Nephron (organoid): ENCODE results near the gene LUZP4.
A peak's percentile ranks its signal among the peaks of the same experiment; 100 is the strongest.
"Not testable (repeated sequence)": the region's sequence is repeated elsewhere in the genome, so short reads cannot be mapped to it uniquely, and the experiment has no call there.

ENCODE experiments used
- H3K27ac Mint-ChIP-seq, 3 experiments: 2 replicates each; pipeline ENCODE4 v1.8.0; 2020; ENCODE audit warnings: mixed read lengths in 3 of 3, mild to moderate bottlenecking in 2 of 3, moderate library complexity in 1 of 3
- H3K27me3 Mint-ChIP-seq: 2 replicates; pipeline ENCODE4 v1.8.0; 2021; ENCODE audit warnings: low read depth, mild to moderate bottlenecking, moderate library complexity, mixed read lengths
- H3K36me3 Mint-ChIP-seq: 2 replicates; pipeline ENCODE4 v1.8.0; 2020; ENCODE audit warnings: low read depth, mixed read lengths
- H3K4me1 Mint-ChIP-seq: 2 replicates; pipeline ENCODE4 v1.8.0; 2020; ENCODE audit warnings: mixed read lengths
- H3K4me3 Mint-ChIP-seq, 3 experiments: 2 replicates each; pipeline ENCODE4 v1.8.0; 2020; ENCODE audit warnings: mild to moderate bottlenecking in 3 of 3, mixed read lengths in 3 of 3, moderate library complexity in 2 of 3
- H3K9me3 Mint-ChIP-seq: 2 replicates; pipeline ENCODE4 v1.8.0; 2020; ENCODE audit warnings: mixed read lengths
- CTCF ChIP-seq, 3 experiments: fragments of 200-600 bp; sonication (generic); IDR thresholded peaks; one replicate each; pipeline ENCODE4 v1.5.0; 2021; ENCODE audit warnings: antibody characterized with exemption in 3 of 3; ENCODE audit not compliant: unreplicated experiment in 3 of 3

Gene LUZP4

GRCh38 chrX:115339441-115340025 lies 50.0 kb downstream of the LUZP4 start:
- H3K4me1 Mint-ChIP-seq: peaks cover 70% of the 10 kb centered on the region
- no peaks in the 10 kb centered on the region for H3K9me3 Mint-ChIP-seq
- peak overlapping the region in 2 of 3 experiments; percentile 77 to 91 for H3K27ac Mint-ChIP-seq
- no peaks in the 10 kb centered on the region for H3K36me3 Mint-ChIP-seq
- no peak for TF ChIP-seq CTCF (IDR thresholded peaks at IDR 0.05; ENCODE audit: unreplicated experiment in 3 of 3)
- H3K4me3 Mint-ChIP-seq: no peak overlapping the region
- H3K27me3 Mint-ChIP-seq: no peaks in the 10 kb centered on the region

GRCh38 chrX:115341421-115341820 lies 51.9 kb downstream of the LUZP4 start:
- no peaks in the 10 kb centered on the region for H3K27me3 Mint-ChIP-seq
- no peaks in the 10 kb centered on the region for H3K9me3 Mint-ChIP-seq

GRCh38 chrX:115344885-115345614 lies 55.5 kb downstream of the LUZP4 start:
- peaks cover 67% of the 10 kb centered on the region for H3K4me1 Mint-ChIP-seq
- peak overlapping the region in 2 of 3 experiments; percentile 51 to 62 for H3K4me3 Mint-ChIP-seq
- peaks cover 5% of the 10 kb centered on the region for H3K9me3 Mint-ChIP-seq
- peak overlapping the region; percentile 98 to 100 (median 99) for H3K27ac Mint-ChIP-seq
- TF ChIP-seq CTCF (IDR thresholded peaks at IDR 0.05; ENCODE audit: unreplicated experiment in 3 of 3): no peak
- H3K27me3 Mint-ChIP-seq: no peaks in the 10 kb centered on the region
- peaks cover 10% of the 10 kb centered on the region for H3K36me3 Mint-ChIP-seq

More at GRCh38 chrX:115341421-115341820, 51.9 kb downstream of the LUZP4 start:
- Mint-ChIP-seq H3K4me1 (peaks cover 74% of the 10 kb centered on the region), H3K27ac (peak overlapping the region; percentile 58 to 91 (median 89)), H3K4me3 (no peak overlapping the region), H3K36me3 (peaks cover 4% of the 10 kb centered on the region)
- TF ChIP-seq CTCF (IDR thresholded peaks at IDR 0.05; ENCODE audit: unreplicated experiment in 3 of 3): no peak

- H3K9me3 Mint-ChIP-seq: peaks cover 5% of the 10 kb centered on the region
- H3K4me1 Mint-ChIP-seq: peaks cover 69% of the 10 kb centered on the region
These were observed 56.1 kb downstream of the LUZP4 start for GRCh38 chrX:115345615-115346014.

GRCh38 chrX:115346738-115347137 lies 57.2 kb downstream of the LUZP4 start:
- H3K27ac Mint-ChIP-seq, H3K4me3 Mint-ChIP-seq, H3K27me3 Mint-ChIP-seq, H3K9me3 Mint-ChIP-seq, H3K36me3 Mint-ChIP-seq: not testable (repeated sequence)
- peaks cover 68% of the 10 kb centered on the region for H3K4me1 Mint-ChIP-seq

More at GRCh38 chrX:115345615-115346014, 56.1 kb downstream of the LUZP4 start:
- Mint-ChIP-seq H3K4me3 (peak overlapping the region in 2 of 3 experiments; percentile 51 to 62), H3K27me3 (no peaks in the 10 kb centered on the region), H3K36me3 (peaks cover 10% of the 10 kb centered on the region), H3K27ac (peak overlapping the region; percentile 98 to 100 (median 99))
- no peak for TF ChIP-seq CTCF (IDR thresholded peaks at IDR 0.05; ENCODE audit: unreplicated experiment in 3 of 3)

- Mint-ChIP-seq H3K27me3 (no peaks in the 10 kb centered on the region), H3K27ac (peak overlapping the region; percentile 52 to 98 (median 92)), H3K4me3 (peak overlapping the region in 1 of 3 experiments; percentile 22), H3K4me1 (peaks cover 58% of the 10 kb centered on the region), H3K9me3 (peaks cover 5% of the 10 kb centered on the region), H3K36me3 (peaks cover 10% of the 10 kb centered on the region)
- no peak for TF ChIP-seq CTCF (IDR thresholded peaks at IDR 0.05; ENCODE audit: unreplicated experiment in 3 of 3)
These were observed 59.1 kb downstream of the LUZP4 start for GRCh38 chrX:115348446-115349225.
